WERI-Rb-1 (cell line): Measurements from ENCODE around the gene NAPG.
"Not testable (repeated sequence)": the region's sequence is repeated elsewhere in the genome, so short reads cannot be mapped to it uniquely, and the experiment has no call there.

ENCODE experiments used
- DNase-seq: peaks from one replicate; pipeline ENCODE4 v3.0.0-alpha.2; 2020
- H3K27ac ChIP-seq: fragments of 250-450 bp; sonication (Bioruptor Pico); 2 replicates; pipeline ENCODE4 v1.5.1; 2020; ENCODE audit warnings: mild to moderate bottlenecking, moderate library complexity
- H3K27me3 ChIP-seq: fragments of 250-450 bp; sonication (Bioruptor Pico); 2 replicates; pipeline ENCODE4 v1.5.1; 2021; ENCODE audit warnings: mild to moderate bottlenecking, low read depth, moderate library complexity; ENCODE audit not compliant: insufficient read depth, severe bottlenecking
- H3K36me3 ChIP-seq: fragments of 250-450 bp; sonication (Bioruptor Pico); 2 replicates; pipeline ENCODE4 v1.5.1; 2020; ENCODE audit warnings: mild to moderate bottlenecking, moderate library complexity
- H3K4me3 ChIP-seq: 2 replicates; pipeline ENCODE4 v1.5.1; 2011; ENCODE audit warnings: low read depth, mild to moderate bottlenecking, control low read depth, low read length
- H3K9me3 ChIP-seq: fragments of 250-450 bp; sonication (Bioruptor Pico); 2 replicates; pipeline ENCODE4 v1.5.1; 2021; ENCODE audit warnings: mild to moderate bottlenecking, moderate library complexity; ENCODE audit not compliant: severe bottlenecking
- CTCF ChIP-seq: IDR thresholded peaks from 2 replicates; pipeline ENCODE4 v1.5.1; 2011; ENCODE audit warnings: low read depth, mild to moderate bottlenecking, control low read depth, inconsistent platforms, low read length

NAPG gene

DNA sequence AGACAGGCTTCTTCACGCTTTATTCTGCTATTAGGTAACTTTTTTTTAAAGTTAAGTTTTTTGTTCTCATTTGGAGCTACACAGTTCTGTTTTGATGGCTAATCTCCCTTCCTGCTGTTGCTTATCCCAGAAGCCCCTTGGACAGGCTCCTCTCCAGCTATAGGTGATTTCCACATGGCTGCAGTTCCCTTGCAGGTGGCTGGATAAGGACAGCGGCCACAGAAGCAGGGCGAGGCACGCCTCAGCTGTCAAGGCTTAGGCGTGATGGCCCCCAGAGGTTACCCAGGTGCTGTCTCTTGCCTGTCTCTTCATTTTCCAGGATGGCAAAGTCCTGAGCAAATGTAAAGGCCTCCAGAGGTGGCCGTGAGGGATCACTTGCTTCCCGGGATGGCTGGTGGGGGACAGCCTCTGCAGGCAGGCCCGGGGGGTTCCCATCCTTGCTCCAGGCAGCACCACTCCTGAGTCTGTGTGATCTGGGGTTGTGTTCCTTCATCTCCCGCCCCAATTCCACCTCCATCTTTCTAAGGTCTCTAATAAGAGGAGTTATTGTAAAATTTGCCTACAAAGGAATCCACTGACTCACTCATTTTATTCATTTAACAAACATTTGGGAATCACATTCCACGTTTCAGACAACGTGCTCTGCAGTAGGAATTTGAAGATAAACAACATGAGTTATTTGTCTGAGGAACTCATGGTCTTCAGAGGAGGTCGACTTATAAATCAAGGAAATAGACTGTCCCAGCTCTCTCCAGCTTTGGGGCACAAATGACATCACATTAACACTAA lies 53.4 kb downstream of the NAPG start:
- no peaks in the 10 kb centered on the region for H3K27me3 ChIP-seq
- no peaks in the 10 kb centered on the region for H3K9me3 ChIP-seq
- H3K4me3 ChIP-seq, result no peak overlapping the region
- H3K36me3 ChIP-seq, result no peaks in the 10 kb centered on the region
- no peak overlapping the region for H3K27ac ChIP-seq
- no peak for DNase-seq
- no peak for TF ChIP-seq CTCF

DNA sequence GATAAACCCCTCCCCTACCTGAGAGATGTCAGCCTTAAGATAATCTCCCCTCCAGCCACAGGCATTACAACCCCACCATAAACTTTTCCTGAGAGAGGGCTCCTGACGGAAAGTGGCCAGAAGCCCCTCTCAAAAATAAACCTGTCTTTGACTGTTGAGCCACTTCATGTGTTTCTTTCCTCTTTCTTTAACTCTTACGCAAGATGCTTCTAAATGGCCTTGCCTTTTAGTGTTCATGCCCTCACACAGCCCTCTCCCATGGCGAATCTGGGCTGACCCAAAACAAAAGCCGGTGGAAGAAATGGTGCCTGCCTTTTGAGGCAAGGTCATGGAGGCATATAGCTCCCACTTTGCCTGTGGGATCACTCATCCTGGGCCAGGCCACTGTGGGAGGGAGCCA lies 54.4 kb downstream of the NAPG start:
- no peaks in the 10 kb centered on the region for H3K9me3 ChIP-seq
- H3K27me3 ChIP-seq, result no peaks in the 10 kb centered on the region
- no peak overlapping the region for H3K4me3 ChIP-seq
- DNase-seq, result no peak
- TF ChIP-seq CTCF, result no peak
- H3K27ac ChIP-seq, result no peak overlapping the region
- H3K36me3 ChIP-seq, result no peaks in the 10 kb centered on the region

GRCh38 chr18:10585260-10585659 lies 59.4 kb downstream of the NAPG start:
- no peak for TF ChIP-seq CTCF
- Histone ChIP-seq H3K27me3 (no peaks in the 10 kb centered on the region), H3K4me3 (no peak overlapping the region), H3K27ac (no peak overlapping the region), H3K9me3 (no peaks in the 10 kb centered on the region), H3K36me3 (no peaks in the 10 kb centered on the region)
- DNase-seq, result no peak

GRCh38 chr18:10588975-10589374 lies 63.1 kb downstream of the NAPG start:
- no peak for DNase-seq
- no peak for TF ChIP-seq CTCF
- no peak overlapping the region for H3K4me3 ChIP-seq

GRCh38 chr18:10590412-10590811 lies 64.6 kb downstream of the NAPG start:
- no peak for TF ChIP-seq CTCF
- no peaks in the 10 kb centered on the region for H3K36me3 ChIP-seq
- no peaks in the 10 kb centered on the region for H3K9me3 ChIP-seq
- H3K27ac ChIP-seq, result no peak overlapping the region
- H3K4me3 ChIP-seq, result no peak overlapping the region
- no peaks in the 10 kb centered on the region for H3K27me3 ChIP-seq
- DNase-seq, result no peak

More at GRCh38 chr18:10588975-10589374, 63.1 kb downstream of the NAPG start:
- Histone ChIP-seq H3K27me3 (no peaks in the 10 kb centered on the region), H3K36me3 (no peaks in the 10 kb centered on the region), H3K9me3 (no peaks in the 10 kb centered on the region), H3K27ac (no peak overlapping the region)

DNA sequence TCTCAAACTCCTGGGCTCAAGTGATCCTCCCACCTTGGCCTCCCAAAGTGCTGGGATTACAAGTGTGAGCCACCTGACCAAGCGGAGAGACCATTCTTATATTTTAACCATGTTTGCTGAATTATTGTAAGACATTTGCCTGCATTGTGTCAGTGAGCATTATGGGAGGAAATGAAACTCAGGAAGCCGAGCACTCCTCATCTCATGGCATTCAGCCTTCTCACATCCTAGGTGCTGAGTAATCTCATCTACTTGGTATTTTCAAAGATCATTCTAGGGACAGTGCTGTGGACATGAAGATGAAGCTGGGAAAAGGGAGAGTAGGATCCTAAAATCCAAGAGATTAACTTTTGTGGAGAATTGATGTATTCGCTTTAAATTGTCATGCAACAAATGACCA lies 66.1 kb downstream of the NAPG start:
- TF ChIP-seq CTCF, result no peak
- no peak for DNase-seq
- Histone ChIP-seq H3K27me3 (no peaks in the 10 kb centered on the region), H3K9me3 (no peaks in the 10 kb centered on the region), H3K36me3 (no peaks in the 10 kb centered on the region), H3K4me3 (no peak overlapping the region), H3K27ac (no peak overlapping the region)

DNA sequence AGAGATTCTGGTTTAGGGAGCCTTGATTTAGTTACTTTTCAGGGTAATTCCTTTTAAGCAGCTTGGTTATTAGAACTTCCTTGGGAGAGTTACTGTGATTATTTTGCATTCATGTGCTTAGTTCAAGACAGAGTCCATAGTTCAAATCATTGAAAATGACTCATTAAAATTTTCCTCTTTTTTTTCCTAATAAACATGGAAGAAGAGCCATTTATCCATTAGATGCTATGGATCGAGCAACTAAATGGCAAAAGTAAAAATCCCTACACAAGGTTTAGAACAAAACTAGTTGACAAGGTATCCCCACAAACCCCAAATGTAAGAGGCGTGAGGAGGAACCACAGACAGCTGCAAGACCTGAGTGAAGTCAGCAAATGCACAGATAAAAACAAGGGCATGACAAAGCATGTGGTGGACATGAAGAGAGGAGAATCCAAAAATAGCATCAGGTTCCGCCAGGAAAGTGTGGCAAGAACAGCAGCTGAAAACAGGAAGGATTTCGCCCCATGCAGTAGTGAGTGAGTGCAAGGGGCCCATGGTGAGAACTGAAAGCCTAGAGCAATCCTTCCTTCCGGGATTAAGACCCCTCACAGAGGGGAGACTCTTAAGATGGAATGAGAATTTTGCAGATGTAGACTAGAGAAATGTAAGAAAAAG lies 67.7 kb downstream of the NAPG start:
- not testable (repeated sequence) for DNase-seq, H3K27me3 ChIP-seq, H3K36me3 ChIP-seq, H3K9me3 ChIP-seq, H3K4me3 ChIP-seq, H3K27ac ChIP-seq

GRCh38 chr18:10595917-10596316 lies 70.1 kb downstream of the NAPG start:
- not testable (repeated sequence) for H3K36me3 ChIP-seq, DNase-seq, H3K27me3 ChIP-seq, H3K27ac ChIP-seq, H3K4me3 ChIP-seq, H3K9me3 ChIP-seq
